ENCODE results near the gene PROSER3. TPM values are rescaled to one million over a fixed set of nuclear protein-coding genes. Genes with fewer than 3 reads are reported as not detected.

PROSER3 gene
- total and polyA plus RNA-seq, 2 experiments from 2014 or later: 16.3 to 28.9 TPM

DNA sequence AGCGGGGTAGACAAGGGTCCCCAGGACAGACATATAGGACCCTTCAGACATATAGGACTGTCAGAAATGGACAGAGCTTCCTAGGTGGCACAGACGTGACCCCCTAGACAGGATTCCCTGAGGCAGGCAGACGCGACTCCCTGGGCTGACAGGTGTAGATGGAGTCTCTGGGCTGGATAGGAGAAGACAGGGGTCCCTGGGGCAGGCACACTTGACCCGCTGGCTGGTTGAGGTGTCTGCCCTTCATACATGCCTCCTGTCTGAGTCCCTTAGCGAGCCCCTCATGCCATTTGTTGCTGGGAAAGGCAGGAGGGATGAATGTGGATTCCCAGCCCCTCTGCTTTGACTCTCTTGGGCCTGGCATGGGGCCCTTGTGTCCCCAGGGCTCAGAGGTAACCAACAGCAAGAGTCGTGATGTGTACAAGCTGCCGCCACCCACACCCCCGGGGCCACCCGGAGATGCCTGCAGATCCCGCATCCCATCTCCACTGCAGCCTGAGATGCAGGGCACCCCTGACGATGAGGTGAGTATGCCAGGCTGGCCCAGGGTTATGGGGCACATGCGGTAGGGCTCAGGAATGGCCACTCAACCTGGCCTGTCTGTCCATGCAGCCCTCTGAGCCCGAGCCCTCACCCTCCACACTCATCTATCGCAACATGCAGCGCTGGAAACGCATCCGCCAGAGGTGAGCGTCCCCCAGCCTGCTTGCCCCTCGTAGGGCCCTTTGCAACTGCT, 4.2 kb upstream of the PROSER3 start:
- Histone ChIP-seq H3K4me1 (ENCODE audit: low read depth) (peaks cover 16% of the 10 kb centered on the region), H3K27me3 (no peaks in the 10 kb centered on the region), H3K27ac (no peak overlapping the region), H3K36me3 (no peaks in the 10 kb centered on the region), H3K9me3 (ENCODE audit: low read depth) (no peaks in the 10 kb centered on the region), H3K4me3 (no peak overlapping the region)
- TF ChIP-seq, protein P1, sequence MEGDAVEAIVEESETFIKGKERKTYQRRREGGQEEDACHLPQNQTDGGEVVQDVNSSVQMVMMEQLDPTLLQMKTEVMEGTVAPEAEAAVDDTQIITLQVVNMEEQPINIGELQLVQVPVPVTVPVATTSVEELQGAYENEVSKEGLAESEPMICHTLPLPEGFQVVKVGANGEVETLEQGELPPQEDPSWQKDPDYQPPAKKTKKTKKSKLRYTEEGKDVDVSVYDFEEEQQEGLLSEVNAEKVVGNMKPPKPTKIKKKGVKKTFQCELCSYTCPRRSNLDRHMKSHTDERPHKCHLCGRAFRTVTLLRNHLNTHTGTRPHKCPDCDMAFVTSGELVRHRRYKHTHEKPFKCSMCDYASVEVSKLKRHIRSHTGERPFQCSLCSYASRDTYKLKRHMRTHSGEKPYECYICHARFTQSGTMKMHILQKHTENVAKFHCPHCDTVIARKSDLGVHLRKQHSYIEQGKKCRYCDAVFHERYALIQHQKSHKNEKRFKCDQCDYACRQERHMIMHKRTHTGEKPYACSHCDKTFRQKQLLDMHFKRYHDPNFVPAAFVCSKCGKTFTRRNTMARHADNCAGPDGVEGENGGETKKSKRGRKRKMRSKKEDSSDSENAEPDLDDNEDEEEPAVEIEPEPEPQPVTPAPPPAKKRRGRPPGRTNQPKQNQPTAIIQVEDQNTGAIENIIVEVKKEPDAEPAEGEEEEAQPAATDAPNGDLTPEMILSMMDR (IDR thresholded peaks at IDR 0.05; ENCODE audit: low read depth, low read length): no peak
- DNase-seq (ENCODE audit: low read depth in 1 of 2, low spot score in 1 of 2): no peak

DNA sequence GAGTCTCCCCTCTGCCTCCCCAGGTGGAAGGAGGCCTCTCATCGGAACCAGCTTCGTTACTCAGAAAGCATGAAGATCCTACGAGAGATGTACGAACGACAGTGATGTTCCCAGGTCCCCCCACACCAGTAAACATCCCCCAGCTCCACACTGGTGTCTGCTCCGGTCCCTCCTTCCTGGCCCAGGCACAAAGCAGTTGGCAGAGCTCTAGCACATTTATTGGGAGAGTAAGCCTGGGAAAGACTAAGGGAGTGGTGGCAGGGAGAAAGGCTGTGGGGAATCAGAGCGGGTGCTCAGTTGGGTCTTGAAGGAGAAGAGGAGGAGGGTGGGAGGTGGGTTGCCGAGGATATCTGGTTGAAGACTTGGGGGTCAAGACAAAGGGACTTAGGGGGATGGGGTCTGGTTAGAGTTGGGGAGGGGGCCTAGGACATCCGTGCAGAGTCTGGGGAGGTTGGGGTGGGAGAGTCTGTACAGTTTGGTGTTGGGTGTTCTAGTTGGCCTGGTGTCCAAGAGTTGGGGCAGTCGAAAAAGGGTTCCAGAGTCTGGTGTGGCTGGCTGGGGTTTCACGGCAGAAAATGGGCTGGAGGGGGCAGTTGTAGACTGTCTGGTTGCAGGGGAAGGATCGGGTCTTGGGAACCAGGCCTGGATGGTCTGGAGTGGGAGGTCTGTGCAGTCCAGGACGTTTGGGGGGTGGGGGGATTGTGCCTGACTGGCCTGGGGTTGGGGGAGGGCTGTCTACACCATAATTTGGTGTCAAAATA, 3.4 kb upstream of the PROSER3 start:
- H3K4me1 ChIP-seq (ENCODE audit: low read depth): peaks cover 18% of the 10 kb centered on the region
- no peaks in the 10 kb centered on the region for H3K9me3 ChIP-seq (ENCODE audit: low read depth)
- no peaks in the 10 kb centered on the region for H3K27me3 ChIP-seq
- no peak overlapping the region for H3K27ac ChIP-seq
- no peaks in the 10 kb centered on the region for H3K36me3 ChIP-seq
- no peak for DNase-seq (ENCODE audit: low read depth in 1 of 2, low spot score in 1 of 2)
- H3K4me3 ChIP-seq: no peak overlapping the region
- TF ChIP-seq, protein P1 (IDR thresholded peaks at IDR 0.05; ENCODE audit: low read depth, low read length): no peak

DNA sequence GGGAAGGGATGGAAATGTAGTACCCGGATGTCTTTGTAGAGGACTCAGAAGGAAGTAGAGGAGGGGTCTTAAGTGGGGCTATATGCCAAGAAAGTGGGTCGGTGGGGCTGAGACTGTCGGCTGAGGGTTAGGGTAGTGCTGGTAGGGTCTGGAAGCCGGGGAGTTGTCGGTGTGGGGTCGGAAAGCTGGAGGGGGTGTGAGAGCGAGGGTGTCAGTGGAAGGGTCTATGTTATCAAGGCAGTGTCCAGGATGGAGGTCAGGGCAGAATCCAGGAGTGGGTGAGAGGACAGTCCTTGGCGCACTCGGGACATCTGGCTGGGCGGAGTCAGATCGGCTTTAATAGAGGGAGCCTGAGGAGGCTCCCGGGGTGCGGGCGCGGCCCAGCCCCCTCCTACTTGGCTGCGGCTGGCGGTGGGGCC, 2.8 kb upstream of the PROSER3 start:
- TF ChIP-seq, protein P1 (IDR thresholded peaks at IDR 0.05; ENCODE audit: low read depth, low read length): no peak
- Histone ChIP-seq H3K9me3 (ENCODE audit: low read depth) (no peaks in the 10 kb centered on the region), H3K4me1 (ENCODE audit: low read depth) (peaks cover 18% of the 10 kb centered on the region), H3K36me3 (no peaks in the 10 kb centered on the region), H3K27me3 (no peaks in the 10 kb centered on the region), H3K4me3 (no peak overlapping the region), H3K27ac (no peak overlapping the region)
- no peak for DNase-seq (ENCODE audit: low read depth in 1 of 2, low spot score in 1 of 2)

DNA sequence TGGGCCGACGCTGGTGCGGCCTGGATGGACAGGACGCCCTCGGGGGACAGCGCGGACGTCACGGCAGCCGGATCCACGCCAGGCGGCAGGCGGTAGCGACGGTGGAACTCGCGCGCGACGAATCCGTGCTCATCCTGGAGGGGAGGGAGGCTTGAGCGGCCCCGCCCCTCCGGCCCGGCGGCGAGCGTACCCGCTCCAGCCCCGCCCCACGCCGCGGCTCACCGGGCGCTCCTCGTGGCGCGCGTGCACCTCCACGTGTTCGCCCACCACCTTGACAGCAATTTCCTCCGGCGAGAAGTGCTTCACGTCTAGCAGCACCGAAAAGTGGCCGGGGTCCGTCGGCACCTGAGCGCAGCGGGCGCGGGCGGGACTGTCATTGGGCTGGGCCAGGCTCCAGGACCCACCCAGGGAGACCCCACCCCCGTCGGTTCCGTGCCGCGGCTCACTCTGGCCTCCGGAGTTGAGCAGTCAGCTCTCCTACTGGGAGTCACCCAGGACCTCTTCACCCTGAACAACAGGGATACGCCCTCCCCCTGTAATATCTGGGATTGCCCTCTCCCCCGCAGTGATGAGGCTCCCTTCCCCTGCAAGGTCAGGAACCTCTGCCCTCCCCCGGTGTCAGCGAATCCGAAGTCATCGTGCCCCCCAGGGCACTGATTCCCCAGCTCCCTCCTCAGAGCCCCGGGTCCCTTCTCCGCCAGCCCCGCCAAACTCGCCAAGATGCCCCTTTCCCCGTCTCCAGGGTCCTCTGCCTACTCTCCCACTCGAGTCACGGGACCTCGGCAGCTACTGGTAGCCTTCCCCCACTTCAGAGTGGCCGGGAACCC, 2.2 kb upstream of the PROSER3 start:
- peak in 1 of 2 donors; percentile 92 for DNase-seq (ENCODE audit: low read depth in 1 of 2, low spot score in 1 of 2)
- peaks cover 18% of the 10 kb centered on the region for H3K4me1 ChIP-seq (ENCODE audit: low read depth)
- no peaks in the 10 kb centered on the region for H3K9me3 ChIP-seq (ENCODE audit: low read depth)
- no peaks in the 10 kb centered on the region for H3K36me3 ChIP-seq
- H3K27ac ChIP-seq: peak overlapping the region; percentile 86
- no peaks in the 10 kb centered on the region for H3K27me3 ChIP-seq
- H3K4me3 ChIP-seq: no peak overlapping the region
- TF ChIP-seq, protein P1 (IDR thresholded peaks at IDR 0.05; ENCODE audit: low read depth, low read length): no peak
